Measurements from ENCODE around the gene CGNL1.

DNA sequence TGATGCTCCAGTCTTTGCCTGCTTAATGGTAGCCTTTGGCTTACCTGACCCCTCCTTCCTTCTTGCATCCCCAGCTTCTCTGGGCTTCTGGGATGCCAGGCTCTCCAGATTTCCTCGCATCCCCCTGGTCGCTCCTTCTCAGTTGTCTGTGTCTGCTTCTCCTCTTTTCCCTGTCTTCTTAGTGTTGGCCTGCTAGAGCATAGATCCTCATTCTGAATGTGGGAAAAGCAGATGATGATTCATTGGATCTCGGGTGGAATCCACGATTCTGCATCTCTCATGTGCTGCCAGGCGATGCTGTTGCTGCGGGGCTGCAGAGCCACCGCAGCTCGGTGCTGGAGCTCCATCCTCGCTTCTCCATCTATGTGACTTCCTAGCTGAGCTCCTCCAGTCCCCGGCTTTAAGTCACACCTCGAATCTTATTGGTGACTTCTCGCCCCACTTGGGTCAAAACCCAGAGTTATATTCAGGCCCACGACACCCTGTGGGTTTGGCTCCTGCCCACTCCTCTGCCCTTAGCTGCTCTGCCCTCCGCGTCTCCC lies 47.4 kb downstream of the CGNL1 start:
- TF ChIP-seq, protein P1, sequence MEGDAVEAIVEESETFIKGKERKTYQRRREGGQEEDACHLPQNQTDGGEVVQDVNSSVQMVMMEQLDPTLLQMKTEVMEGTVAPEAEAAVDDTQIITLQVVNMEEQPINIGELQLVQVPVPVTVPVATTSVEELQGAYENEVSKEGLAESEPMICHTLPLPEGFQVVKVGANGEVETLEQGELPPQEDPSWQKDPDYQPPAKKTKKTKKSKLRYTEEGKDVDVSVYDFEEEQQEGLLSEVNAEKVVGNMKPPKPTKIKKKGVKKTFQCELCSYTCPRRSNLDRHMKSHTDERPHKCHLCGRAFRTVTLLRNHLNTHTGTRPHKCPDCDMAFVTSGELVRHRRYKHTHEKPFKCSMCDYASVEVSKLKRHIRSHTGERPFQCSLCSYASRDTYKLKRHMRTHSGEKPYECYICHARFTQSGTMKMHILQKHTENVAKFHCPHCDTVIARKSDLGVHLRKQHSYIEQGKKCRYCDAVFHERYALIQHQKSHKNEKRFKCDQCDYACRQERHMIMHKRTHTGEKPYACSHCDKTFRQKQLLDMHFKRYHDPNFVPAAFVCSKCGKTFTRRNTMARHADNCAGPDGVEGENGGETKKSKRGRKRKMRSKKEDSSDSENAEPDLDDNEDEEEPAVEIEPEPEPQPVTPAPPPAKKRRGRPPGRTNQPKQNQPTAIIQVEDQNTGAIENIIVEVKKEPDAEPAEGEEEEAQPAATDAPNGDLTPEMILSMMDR (IDR thresholded peaks at IDR 0.05; ENCODE audit: borderline replicate concordance, extremely low read depth, low read length, poor library complexity, severe bottlenecking): no peak
- TF ChIP-seq EZH2 (IDR thresholded peaks at IDR 0.05; ENCODE audit: borderline replicate concordance, low read depth, low read length, severe bottlenecking): no peak

Measured in DND-41 (cell line).